ENCODE results near the gene PLAAT3.

The PLAAT3 gene

DNA sequence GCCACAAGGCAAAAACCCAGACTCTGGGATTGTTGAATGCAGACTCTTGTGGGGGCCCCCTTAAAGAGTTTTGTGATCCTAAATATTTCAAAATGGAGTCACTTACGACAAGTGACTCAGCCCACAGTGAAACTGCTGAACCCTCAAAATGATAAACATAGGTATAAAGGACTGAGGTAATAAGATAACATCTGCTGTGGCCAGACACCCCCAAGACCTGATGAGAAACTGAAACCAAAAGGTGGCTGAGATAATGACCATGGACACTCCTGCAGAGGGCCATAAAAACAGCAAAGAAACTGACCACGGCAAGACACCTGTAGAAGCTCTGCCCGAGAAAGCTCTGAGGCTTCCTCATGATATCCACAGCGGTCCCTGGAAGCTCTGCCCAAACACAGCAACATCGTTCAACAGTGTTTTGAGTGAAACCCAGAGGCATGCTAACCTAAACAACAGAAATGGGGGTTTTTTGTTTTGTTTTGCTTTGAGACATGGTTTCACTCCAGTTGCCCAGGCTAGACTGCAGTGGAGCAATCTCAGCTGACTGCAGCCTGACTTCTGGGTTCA lies 79.3 kb downstream of the PLAAT3 start:
- no peaks in the 10 kb centered on the region for H3K79me2 ChIP-seq (ENCODE audit: insufficient read depth, low read length)
- H3K27ac ChIP-seq (ENCODE audit: low read depth, low read length, poor library complexity, severe bottlenecking) = no peak overlapping the region
- no peak for TF ChIP-seq EZH2 (IDR thresholded peaks at IDR 0.05; ENCODE audit: borderline replicate concordance, low read length)
- TF ChIP-seq, protein P1, sequence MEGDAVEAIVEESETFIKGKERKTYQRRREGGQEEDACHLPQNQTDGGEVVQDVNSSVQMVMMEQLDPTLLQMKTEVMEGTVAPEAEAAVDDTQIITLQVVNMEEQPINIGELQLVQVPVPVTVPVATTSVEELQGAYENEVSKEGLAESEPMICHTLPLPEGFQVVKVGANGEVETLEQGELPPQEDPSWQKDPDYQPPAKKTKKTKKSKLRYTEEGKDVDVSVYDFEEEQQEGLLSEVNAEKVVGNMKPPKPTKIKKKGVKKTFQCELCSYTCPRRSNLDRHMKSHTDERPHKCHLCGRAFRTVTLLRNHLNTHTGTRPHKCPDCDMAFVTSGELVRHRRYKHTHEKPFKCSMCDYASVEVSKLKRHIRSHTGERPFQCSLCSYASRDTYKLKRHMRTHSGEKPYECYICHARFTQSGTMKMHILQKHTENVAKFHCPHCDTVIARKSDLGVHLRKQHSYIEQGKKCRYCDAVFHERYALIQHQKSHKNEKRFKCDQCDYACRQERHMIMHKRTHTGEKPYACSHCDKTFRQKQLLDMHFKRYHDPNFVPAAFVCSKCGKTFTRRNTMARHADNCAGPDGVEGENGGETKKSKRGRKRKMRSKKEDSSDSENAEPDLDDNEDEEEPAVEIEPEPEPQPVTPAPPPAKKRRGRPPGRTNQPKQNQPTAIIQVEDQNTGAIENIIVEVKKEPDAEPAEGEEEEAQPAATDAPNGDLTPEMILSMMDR (IDR thresholded peaks at IDR 0.05; ENCODE audit: low read length) = no peak
- H3K27me3 ChIP-seq (ENCODE audit: insufficient read depth, low read length) = no peaks in the 10 kb centered on the region
- H3K4me3 ChIP-seq (ENCODE audit: low read depth, low read length, poor library complexity, severe bottlenecking) = no peak overlapping the region
- no peaks in the 10 kb centered on the region for H3K9me3 ChIP-seq (ENCODE audit: low read length)
- no peak overlapping the region for H3K4me2 ChIP-seq (ENCODE audit: low read length)
- H3K9me2 ChIP-seq (ENCODE audit: low read depth, low read length) = no peaks in the 10 kb centered on the region
- no peaks in the 10 kb centered on the region for H3F3A ChIP-seq (ENCODE audit: insufficient read depth, low read length)
- no peak overlapping the region for H3K9ac ChIP-seq (ENCODE audit: low read length)
- peaks cover 11% of the 10 kb centered on the region for H3K4me1 ChIP-seq (ENCODE audit: insufficient read depth, low read length, severe bottlenecking)
- no peaks in the 10 kb centered on the region for H3K36me3 ChIP-seq (ENCODE audit: insufficient read depth, low read length)
- no peaks in the 10 kb centered on the region for H4K20me1 ChIP-seq (ENCODE audit: insufficient read depth, low read length)
- no peak overlapping the region for H2AFZ ChIP-seq (ENCODE audit: low read length)

DNA sequence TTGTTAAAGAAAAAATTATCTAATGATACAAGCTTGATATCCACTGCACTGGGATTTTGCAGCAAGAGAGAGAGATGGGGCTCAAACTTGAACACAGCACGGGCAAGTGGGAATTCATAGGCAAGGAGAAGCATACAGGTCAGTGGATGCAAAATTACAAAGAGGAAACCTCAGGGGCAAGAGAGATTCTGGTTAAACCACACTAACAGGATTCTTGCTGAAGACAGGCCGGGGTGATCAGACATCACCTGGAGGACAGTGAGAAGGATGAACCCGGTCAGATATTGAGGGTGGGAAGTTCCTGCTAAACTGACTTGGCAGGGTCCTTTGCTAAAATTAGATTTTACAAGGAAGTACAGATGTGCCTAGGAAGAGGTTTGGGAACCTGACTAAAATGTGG lies 80.2 kb downstream of the PLAAT3 start:
- no peak overlapping the region for H2AFZ ChIP-seq (ENCODE audit: low read length)

DNA sequence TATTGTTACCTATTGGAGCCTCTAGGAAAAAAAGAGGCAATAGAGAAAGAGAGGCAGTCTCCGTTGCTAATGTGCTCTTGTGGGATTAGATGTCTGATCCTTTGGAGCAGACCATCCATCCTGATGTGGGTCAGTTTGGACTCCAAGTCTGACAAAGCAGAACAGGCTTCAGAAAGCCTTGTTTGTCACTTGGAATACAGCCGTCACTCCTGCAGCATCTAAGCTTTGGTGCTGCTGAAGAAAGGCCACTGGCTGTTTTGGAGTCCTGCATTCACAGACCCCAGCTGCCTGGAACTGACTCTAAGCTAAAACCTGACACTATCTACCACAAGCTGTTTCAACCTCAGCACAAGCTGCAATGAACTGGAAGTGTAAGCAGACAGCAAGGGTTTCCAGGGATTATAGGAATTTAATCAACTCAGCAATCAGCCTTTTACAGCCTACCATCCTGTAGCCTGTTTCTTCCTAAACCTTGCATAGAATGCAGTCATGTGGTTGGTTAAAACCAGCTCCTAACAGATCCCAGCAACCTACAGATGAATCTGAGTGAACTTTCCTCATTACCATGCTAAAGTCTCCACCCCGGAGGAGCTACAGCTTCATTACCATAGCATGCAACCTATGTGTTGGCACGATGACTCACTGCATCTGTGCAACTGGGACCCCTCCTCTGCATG lies 81.3 kb downstream of the PLAAT3 start:
- H3K9me2 ChIP-seq (ENCODE audit: low read depth, low read length) = no peaks in the 10 kb centered on the region
- TF ChIP-seq, protein P1 (IDR thresholded peaks at IDR 0.05; ENCODE audit: low read length) = no peak
- TF ChIP-seq EZH2 (IDR thresholded peaks at IDR 0.05; ENCODE audit: borderline replicate concordance, low read length) = no peak
- no peak overlapping the region for H2AFZ ChIP-seq (ENCODE audit: low read length)
- H3K79me2 ChIP-seq (ENCODE audit: insufficient read depth, low read length) = no peaks in the 10 kb centered on the region
- no peaks in the 10 kb centered on the region for H3F3A ChIP-seq (ENCODE audit: insufficient read depth, low read length)
- H3K4me1 ChIP-seq (ENCODE audit: insufficient read depth, low read length, severe bottlenecking) = peaks cover 11% of the 10 kb centered on the region
- H3K9ac ChIP-seq (ENCODE audit: low read length) = no peak overlapping the region
- H3K4me3 ChIP-seq (ENCODE audit: low read depth, low read length, poor library complexity, severe bottlenecking) = no peak overlapping the region
- H3K36me3 ChIP-seq (ENCODE audit: insufficient read depth, low read length) = no peaks in the 10 kb centered on the region
- no peaks in the 10 kb centered on the region for H3K27me3 ChIP-seq (ENCODE audit: insufficient read depth, low read length)
- H3K9me3 ChIP-seq (ENCODE audit: low read length) = no peaks in the 10 kb centered on the region
- no peaks in the 10 kb centered on the region for H4K20me1 ChIP-seq (ENCODE audit: insufficient read depth, low read length)
- no peak overlapping the region for H3K4me2 ChIP-seq (ENCODE audit: low read length)
- H3K27ac ChIP-seq (ENCODE audit: low read depth, low read length, poor library complexity, severe bottlenecking) = no peak overlapping the region

More for the DNA sequence above, 80.2 kb downstream of the PLAAT3 start:
- Histone ChIP-seq H3K9me2 (ENCODE audit: low read depth, low read length) (no peaks in the 10 kb centered on the region), H3K4me3 (ENCODE audit: low read depth, low read length, poor library complexity, severe bottlenecking) (no peak overlapping the region), H3K27me3 (ENCODE audit: insufficient read depth, low read length) (no peaks in the 10 kb centered on the region), H3F3A (ENCODE audit: insufficient read depth, low read length) (no peaks in the 10 kb centered on the region), H3K79me2 (ENCODE audit: insufficient read depth, low read length) (no peaks in the 10 kb centered on the region), H3K36me3 (ENCODE audit: insufficient read depth, low read length) (no peaks in the 10 kb centered on the region), H3K27ac (ENCODE audit: low read depth, low read length, poor library complexity, severe bottlenecking) (no peak overlapping the region), H3K9me3 (ENCODE audit: low read length) (no peaks in the 10 kb centered on the region), H3K4me1 (ENCODE audit: insufficient read depth, low read length, severe bottlenecking) (peaks cover 11% of the 10 kb centered on the region), H4K20me1 (ENCODE audit: insufficient read depth, low read length) (no peaks in the 10 kb centered on the region), H3K9ac (ENCODE audit: low read length) (no peak overlapping the region), H3K4me2 (ENCODE audit: low read length) (no peak overlapping the region)
- TF ChIP-seq, protein P1 (IDR thresholded peaks at IDR 0.05; ENCODE audit: low read length) = no peak
- no peak for TF ChIP-seq EZH2 (IDR thresholded peaks at IDR 0.05; ENCODE audit: borderline replicate concordance, low read length)
